Endothelial cell (in vitro differentiated cells): ENCODE data around the gene NOTCH2. TPM values are rescaled to one million over a fixed set of nuclear protein-coding genes. Genes with fewer than 3 reads are reported as not detected.

Source experiments
- DNase-seq: peaks from one replicate; pipeline ENCODE4 v3.0.0; 2021; ENCODE audit warnings: low spot score
- H3K27ac Mint-ChIP-seq: one replicate; pipeline ENCODE4 v1.8.0; 2021; ENCODE audit warnings: mixed read lengths, inconsistent platforms; ENCODE audit not compliant: unreplicated experiment
- H3K27me3 Mint-ChIP-seq: one replicate; pipeline ENCODE4 v1.8.0; 2021; ENCODE audit warnings: mild to moderate bottlenecking, moderate library complexity, mixed read lengths, inconsistent platforms; ENCODE audit not compliant: unreplicated experiment
- H3K36me3 Mint-ChIP-seq: one replicate; pipeline ENCODE4 v1.8.0; 2021; ENCODE audit warnings: mild to moderate bottlenecking, low read depth, mixed read lengths, inconsistent platforms; ENCODE audit not compliant: unreplicated experiment
- H3K4me1 Mint-ChIP-seq: one replicate; pipeline ENCODE4 v1.8.0; 2021; ENCODE audit warnings: mild to moderate bottlenecking, mixed read lengths, inconsistent platforms; ENCODE audit not compliant: unreplicated experiment
- H3K4me3 Mint-ChIP-seq: one replicate; pipeline ENCODE4 v1.8.0; 2021; ENCODE audit warnings: mild to moderate bottlenecking, mixed read lengths, inconsistent platforms; ENCODE audit not compliant: unreplicated experiment
- H3K9me3 Mint-ChIP-seq: one replicate; pipeline ENCODE4 v1.8.0; 2021; ENCODE audit warnings: mixed read lengths, inconsistent platforms; ENCODE audit not compliant: unreplicated experiment
- total RNA-seq: library from RNA; stranded (reverse); fragmentation: NEBNext Ultra II Directional; extraction: Animal tissue kit (Norgen Biotek cat#: 25700); gene quantifications from one replicate; pipeline ENCODE4 v1.2.1, GENCODE V29; 2021; ENCODE audit not compliant: unreplicated experiment
- TF ChIP-seq, protein P1 (sequence below): fragments of 200-600 bp; sonication (generic); IDR thresholded peaks from one replicate; pipeline ENCODE4 v1.5.0; 2021; ENCODE audit warnings: antibody characterized with exemption; ENCODE audit not compliant: unreplicated experiment

The NOTCH2 gene
- total RNA-seq, 1 donor from 2014 or later: 29.7 TPM

DNA sequence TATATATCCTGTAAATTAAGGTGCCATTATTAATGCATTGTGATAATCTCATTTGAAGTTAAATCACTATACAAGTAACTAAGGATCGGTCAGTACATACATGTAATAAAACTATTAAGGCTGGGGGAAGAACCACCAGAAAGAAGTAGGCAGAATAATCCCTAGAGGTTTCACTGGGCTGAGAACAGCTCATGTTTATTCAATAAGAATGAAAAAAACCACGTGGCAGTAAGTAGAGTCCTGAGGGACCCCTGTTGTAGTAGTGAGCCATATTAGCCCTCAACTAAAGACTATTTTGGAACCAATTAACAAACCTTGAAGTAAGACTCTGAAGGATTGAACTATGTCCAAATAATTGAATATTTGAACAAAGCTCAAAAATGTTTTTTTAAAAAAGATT, 126.2 kb downstream of the NOTCH2 start:
- Mint-ChIP-seq H3K4me3 (no peak overlapping the region), H3K27me3 (no peaks in the 10 kb centered on the region), H3K27ac (no peak overlapping the region), H3K36me3 (no peaks in the 10 kb centered on the region), H3K4me1 (no peaks in the 10 kb centered on the region), H3K9me3 (no peaks in the 10 kb centered on the region)
- no peak for DNase-seq
- TF ChIP-seq, protein P1, sequence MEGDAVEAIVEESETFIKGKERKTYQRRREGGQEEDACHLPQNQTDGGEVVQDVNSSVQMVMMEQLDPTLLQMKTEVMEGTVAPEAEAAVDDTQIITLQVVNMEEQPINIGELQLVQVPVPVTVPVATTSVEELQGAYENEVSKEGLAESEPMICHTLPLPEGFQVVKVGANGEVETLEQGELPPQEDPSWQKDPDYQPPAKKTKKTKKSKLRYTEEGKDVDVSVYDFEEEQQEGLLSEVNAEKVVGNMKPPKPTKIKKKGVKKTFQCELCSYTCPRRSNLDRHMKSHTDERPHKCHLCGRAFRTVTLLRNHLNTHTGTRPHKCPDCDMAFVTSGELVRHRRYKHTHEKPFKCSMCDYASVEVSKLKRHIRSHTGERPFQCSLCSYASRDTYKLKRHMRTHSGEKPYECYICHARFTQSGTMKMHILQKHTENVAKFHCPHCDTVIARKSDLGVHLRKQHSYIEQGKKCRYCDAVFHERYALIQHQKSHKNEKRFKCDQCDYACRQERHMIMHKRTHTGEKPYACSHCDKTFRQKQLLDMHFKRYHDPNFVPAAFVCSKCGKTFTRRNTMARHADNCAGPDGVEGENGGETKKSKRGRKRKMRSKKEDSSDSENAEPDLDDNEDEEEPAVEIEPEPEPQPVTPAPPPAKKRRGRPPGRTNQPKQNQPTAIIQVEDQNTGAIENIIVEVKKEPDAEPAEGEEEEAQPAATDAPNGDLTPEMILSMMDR: no peak

DNA sequence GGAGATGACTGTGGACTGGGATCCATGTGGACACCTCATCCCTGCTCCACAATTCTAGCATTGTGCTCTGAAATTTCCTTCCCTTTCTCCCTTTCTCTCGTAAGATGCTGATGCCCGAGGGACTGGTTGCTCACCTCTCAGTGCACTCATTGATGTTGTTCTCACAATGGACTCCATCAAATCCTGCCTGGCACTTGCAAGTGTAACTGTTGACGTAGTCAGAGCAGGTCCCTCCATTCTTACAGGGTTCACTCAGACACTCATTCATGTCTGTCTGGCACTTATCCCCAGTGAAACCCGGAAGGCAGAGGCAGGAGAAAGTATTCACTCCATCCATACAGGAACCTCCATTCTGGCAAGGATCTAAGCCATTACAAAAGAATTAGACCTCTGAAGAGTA, 128.1 kb downstream of the NOTCH2 start:
- H3K27ac Mint-ChIP-seq: no peak overlapping the region
- TF ChIP-seq, protein P1: no peak
- no peaks in the 10 kb centered on the region for H3K4me1 Mint-ChIP-seq
- no peak overlapping the region for H3K4me3 Mint-ChIP-seq
- no peaks in the 10 kb centered on the region for H3K9me3 Mint-ChIP-seq
- peaks cover 2% of the 10 kb centered on the region for H3K27me3 Mint-ChIP-seq
- DNase-seq: no peak
- peaks cover 4% of the 10 kb centered on the region for H3K36me3 Mint-ChIP-seq

GRCh38 chr1:119940697-119941096, 128.8 kb downstream of the NOTCH2 start:
- no peak overlapping the region for H3K27ac Mint-ChIP-seq
- no peak overlapping the region for H3K4me3 Mint-ChIP-seq
- peaks cover 2% of the 10 kb centered on the region for H3K27me3 Mint-ChIP-seq
- no peaks in the 10 kb centered on the region for H3K9me3 Mint-ChIP-seq
- TF ChIP-seq, protein P1: no peak
- no peak for DNase-seq
- no peaks in the 10 kb centered on the region for H3K4me1 Mint-ChIP-seq
- H3K36me3 Mint-ChIP-seq: peaks cover 4% of the 10 kb centered on the region

GRCh38 chr1:119937198-119937597, 132.3 kb downstream of the NOTCH2 start:
- H3K36me3 Mint-ChIP-seq: peaks cover 4% of the 10 kb centered on the region
- H3K4me1 Mint-ChIP-seq: no peaks in the 10 kb centered on the region
- no peak for DNase-seq
- H3K4me3 Mint-ChIP-seq: no peak overlapping the region
- TF ChIP-seq, protein P1: no peak
- H3K27me3 Mint-ChIP-seq: peaks cover 2% of the 10 kb centered on the region
- no peaks in the 10 kb centered on the region for H3K9me3 Mint-ChIP-seq
- no peak overlapping the region for H3K27ac Mint-ChIP-seq

- Mint-ChIP-seq H3K27me3 (peaks cover 2% of the 10 kb centered on the region), H3K4me1 (no peaks in the 10 kb centered on the region), H3K9me3 (no peaks in the 10 kb centered on the region), H3K27ac (no peak overlapping the region), H3K36me3 (peaks cover 4% of the 10 kb centered on the region), H3K4me3 (no peak overlapping the region)
- no peak for DNase-seq
- TF ChIP-seq, protein P1: no peak
Measured at GRCh38 chr1:119935915-119936314, 133.5 kb downstream of the NOTCH2 start.
